ENCODE results near the gene SPEF1. TPM values are rescaled to one million over a fixed set of nuclear protein-coding genes. Genes with fewer than 3 reads are reported as not detected.

The SPEF1 gene
- total and polyA plus RNA-seq, 2 of the 13 experiments (the other 11 are each of a cell fraction or from before 2014, with no cell fraction given), result 0.11 to 0.27 TPM

GRCh38 chr20:3820901-3821727 lies 39.9 kb upstream of the SPEF1 start (continued):
- TF ChIP-seq AKNA (CRISPR knock-in tag; IDR thresholded peaks at IDR 0.05; ENCODE audit: borderline replicate concordance), result 0 out of 2 replicates have a peak, but pooled peaks have one; percentile 11
- TF ChIP-seq KDM5A (IDR thresholded peaks at IDR 0.05; ENCODE audit: borderline replicate concordance, low read length), result peak; percentile 91
- TF ChIP-seq IRF2 (CRISPR knock-in tag; IDR thresholded peaks at IDR 0.05), result no peak
- 0 out of 2 replicates have a peak, but pooled peaks have one; percentile 17 for TF ChIP-seq GATA4 (IDR thresholded peaks at IDR 0.05; ENCODE audit: borderline replicate concordance, low read depth)
- TF ChIP-seq THAP8 (CRISPR knock-in tag; IDR thresholded peaks at IDR 0.05; ENCODE audit: borderline replicate concordance), result no peak
- no peak for TF ChIP-seq RFXANK (CRISPR knock-in tag; IDR thresholded peaks at IDR 0.05)
- peak; percentile 9; the same call in 1 of the 2 replicates for TF ChIP-seq MEF2D (CRISPR knock-in tag; IDR thresholded peaks at IDR 0.05)
- no peak for TF ChIP-seq MED1 (CRISPR knock-in tag; IDR thresholded peaks at IDR 0.05)
- TF ChIP-seq ZNF281 (CRISPR knock-in tag; IDR thresholded peaks at IDR 0.05; ENCODE audit: borderline replicate concordance), result no peak
- TF ChIP-seq ZNF839 (CRISPR knock-in tag; IDR thresholded peaks at IDR 0.05; ENCODE audit: borderline replicate concordance), result no peak
- no peak for TF ChIP-seq NFE2L1 (CRISPR knock-in tag; IDR thresholded peaks at IDR 0.05; ENCODE audit: borderline replicate concordance)
- TF ChIP-seq YEATS4 (CRISPR knock-in tag; IDR thresholded peaks at IDR 0.05; ENCODE audit: borderline replicate concordance), result no peak
- TF ChIP-seq SMYD3 (CRISPR knock-in tag; IDR thresholded peaks at IDR 0.05), result 0 out of 2 replicates have a peak, but pooled peaks have one; percentile 19
- TF ChIP-seq ZNF383 (CRISPR knock-in tag; IDR thresholded peaks at IDR 0.05; ENCODE audit: borderline replicate concordance), result no peak
- TF ChIP-seq KLF15 (CRISPR knock-in tag; IDR thresholded peaks at IDR 0.05; ENCODE audit: borderline replicate concordance), result peak; percentile 88; the same call in 1 of the 2 replicates
- 0 out of 2 replicates have a peak, but pooled peaks have one; percentile 88 for TF ChIP-seq THYN1 (CRISPR knock-in tag; IDR thresholded peaks at IDR 0.05; ENCODE audit: borderline replicate concordance, low read depth)
- TF ChIP-seq ZBTB38 (CRISPR knock-in tag; IDR thresholded peaks at IDR 0.05), result peak; percentile 54; the same call in 1 of the 2 replicates
- peak; percentile 15 for TF ChIP-seq MED8 (CRISPR knock-in tag; IDR thresholded peaks at IDR 0.05; ENCODE audit: insufficient replicate concordance)
- TF ChIP-seq ZSCAN21 (CRISPR knock-in tag; IDR thresholded peaks at IDR 0.05; ENCODE audit: borderline replicate concordance), result no peak
- TF ChIP-seq KLF16 (CRISPR knock-in tag; IDR thresholded peaks at IDR 0.05), result no peak
